ENCODE results near the gene MNAT1.

DNA sequence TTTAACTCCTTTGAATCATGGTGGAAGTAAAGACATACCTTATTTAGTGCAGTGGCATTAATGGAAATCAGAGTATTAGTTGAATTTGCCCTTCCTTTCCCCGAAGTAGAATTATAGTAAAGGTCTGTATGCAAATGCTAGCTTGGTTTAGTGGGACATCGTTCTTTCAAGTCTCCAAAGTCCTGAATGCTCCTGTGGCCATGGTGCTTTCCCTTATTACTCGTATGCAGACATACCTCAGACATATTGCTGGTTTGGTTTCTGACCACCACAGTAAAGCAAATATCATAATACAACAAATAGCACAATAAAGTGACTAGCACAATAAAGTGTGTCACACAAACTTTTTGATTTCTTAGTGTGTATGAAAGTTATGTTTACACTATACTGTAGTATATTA is 52.3 kb downstream of the MNAT1 start:
- TF ChIP-seq, protein P1, sequence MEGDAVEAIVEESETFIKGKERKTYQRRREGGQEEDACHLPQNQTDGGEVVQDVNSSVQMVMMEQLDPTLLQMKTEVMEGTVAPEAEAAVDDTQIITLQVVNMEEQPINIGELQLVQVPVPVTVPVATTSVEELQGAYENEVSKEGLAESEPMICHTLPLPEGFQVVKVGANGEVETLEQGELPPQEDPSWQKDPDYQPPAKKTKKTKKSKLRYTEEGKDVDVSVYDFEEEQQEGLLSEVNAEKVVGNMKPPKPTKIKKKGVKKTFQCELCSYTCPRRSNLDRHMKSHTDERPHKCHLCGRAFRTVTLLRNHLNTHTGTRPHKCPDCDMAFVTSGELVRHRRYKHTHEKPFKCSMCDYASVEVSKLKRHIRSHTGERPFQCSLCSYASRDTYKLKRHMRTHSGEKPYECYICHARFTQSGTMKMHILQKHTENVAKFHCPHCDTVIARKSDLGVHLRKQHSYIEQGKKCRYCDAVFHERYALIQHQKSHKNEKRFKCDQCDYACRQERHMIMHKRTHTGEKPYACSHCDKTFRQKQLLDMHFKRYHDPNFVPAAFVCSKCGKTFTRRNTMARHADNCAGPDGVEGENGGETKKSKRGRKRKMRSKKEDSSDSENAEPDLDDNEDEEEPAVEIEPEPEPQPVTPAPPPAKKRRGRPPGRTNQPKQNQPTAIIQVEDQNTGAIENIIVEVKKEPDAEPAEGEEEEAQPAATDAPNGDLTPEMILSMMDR (conservative IDR thresholded peaks at IDR 0.05; ENCODE audit: low read depth in 2 of 2) = no peak
- TF ChIP-seq, protein P2, sequence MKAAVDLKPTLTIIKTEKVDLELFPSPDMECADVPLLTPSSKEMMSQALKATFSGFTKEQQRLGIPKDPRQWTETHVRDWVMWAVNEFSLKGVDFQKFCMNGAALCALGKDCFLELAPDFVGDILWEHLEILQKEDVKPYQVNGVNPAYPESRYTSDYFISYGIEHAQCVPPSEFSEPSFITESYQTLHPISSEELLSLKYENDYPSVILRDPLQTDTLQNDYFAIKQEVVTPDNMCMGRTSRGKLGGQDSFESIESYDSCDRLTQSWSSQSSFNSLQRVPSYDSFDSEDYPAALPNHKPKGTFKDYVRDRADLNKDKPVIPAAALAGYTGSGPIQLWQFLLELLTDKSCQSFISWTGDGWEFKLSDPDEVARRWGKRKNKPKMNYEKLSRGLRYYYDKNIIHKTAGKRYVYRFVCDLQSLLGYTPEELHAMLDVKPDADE (IDR thresholded peaks at IDR 0.05) = no peak
- TF ChIP-seq NANOG (IDR thresholded peaks at IDR 0.05; ENCODE audit: borderline replicate concordance) (no peak), EZH2 (IDR thresholded peaks at IDR 0.05; ENCODE audit: low read depth, unreplicated experiment) (no peak), POLR2AphosphoS5 (IDR thresholded peaks at IDR 0.05; ENCODE audit: low read depth) (no peak), CREB1 (CRISPR knock-in tag; IDR thresholded peaks at IDR 0.05; ENCODE audit: low read depth) (no peak), EZH2phosphoT487 (IDR thresholded peaks at IDR 0.05; ENCODE audit: unreplicated experiment) (no peak), STAT1 (IDR thresholded peaks at IDR 0.05; ENCODE audit: unreplicated experiment) (no peak), JUNB (IDR thresholded peaks at IDR 0.05; ENCODE audit: unreplicated experiment) (no peak), ZNF114 (CRISPR knock-in tag; IDR thresholded peaks at IDR 0.05) (no peak), ZNF331 (CRISPR knock-in tag; IDR thresholded peaks at IDR 0.05; ENCODE audit: low read depth) (no peak)
- TF ChIP-seq, protein P3, sequence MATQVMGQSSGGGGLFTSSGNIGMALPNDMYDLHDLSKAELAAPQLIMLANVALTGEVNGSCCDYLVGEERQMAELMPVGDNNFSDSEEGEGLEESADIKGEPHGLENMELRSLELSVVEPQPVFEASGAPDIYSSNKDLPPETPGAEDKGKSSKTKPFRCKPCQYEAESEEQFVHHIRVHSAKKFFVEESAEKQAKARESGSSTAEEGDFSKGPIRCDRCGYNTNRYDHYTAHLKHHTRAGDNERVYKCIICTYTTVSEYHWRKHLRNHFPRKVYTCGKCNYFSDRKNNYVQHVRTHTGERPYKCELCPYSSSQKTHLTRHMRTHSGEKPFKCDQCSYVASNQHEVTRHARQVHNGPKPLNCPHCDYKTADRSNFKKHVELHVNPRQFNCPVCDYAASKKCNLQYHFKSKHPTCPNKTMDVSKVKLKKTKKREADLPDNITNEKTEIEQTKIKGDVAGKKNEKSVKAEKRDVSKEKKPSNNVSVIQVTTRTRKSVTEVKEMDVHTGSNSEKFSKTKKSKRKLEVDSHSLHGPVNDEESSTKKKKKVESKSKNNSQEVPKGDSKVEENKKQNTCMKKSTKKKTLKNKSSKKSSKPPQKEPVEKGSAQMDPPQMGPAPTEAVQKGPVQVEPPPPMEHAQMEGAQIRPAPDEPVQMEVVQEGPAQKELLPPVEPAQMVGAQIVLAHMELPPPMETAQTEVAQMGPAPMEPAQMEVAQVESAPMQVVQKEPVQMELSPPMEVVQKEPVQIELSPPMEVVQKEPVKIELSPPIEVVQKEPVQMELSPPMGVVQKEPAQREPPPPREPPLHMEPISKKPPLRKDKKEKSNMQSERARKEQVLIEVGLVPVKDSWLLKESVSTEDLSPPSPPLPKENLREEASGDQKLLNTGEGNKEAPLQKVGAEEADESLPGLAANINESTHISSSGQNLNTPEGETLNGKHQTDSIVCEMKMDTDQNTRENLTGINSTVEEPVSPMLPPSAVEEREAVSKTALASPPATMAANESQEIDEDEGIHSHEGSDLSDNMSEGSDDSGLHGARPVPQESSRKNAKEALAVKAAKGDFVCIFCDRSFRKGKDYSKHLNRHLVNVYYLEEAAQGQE (IDR thresholded peaks at IDR 0.05; ENCODE audit: unreplicated experiment) = no peak
